Measurements from ENCODE around the gene IL36RN.

The IL36RN gene

GRCh38 chr2:113104054-113104611, 45.1 kb downstream of the IL36RN start:
- Histone ChIP-seq H4K20me1 (ENCODE audit: insufficient read depth, low read length) (no peaks in the 10 kb centered on the region), H3K27me3 (ENCODE audit: low read depth, low read length) (no peaks in the 10 kb centered on the region)
- no peak for TF ChIP-seq EZH2phosphoT487 (IDR thresholded peaks at IDR 0.05; ENCODE audit: low read depth)

GRCh38 chr2:113105047-113105785, 46.2 kb downstream of the IL36RN start:
- H3K27me3 ChIP-seq (ENCODE audit: low read depth, low read length): no peaks in the 10 kb centered on the region
- H3K4me2 ChIP-seq (ENCODE audit: low read length): no peak overlapping the region
- no peaks in the 10 kb centered on the region for H3K9me3 ChIP-seq (ENCODE audit: insufficient read depth, low read length)
- no peak overlapping the region for H2AFZ ChIP-seq (ENCODE audit: low read depth, low read length)
- H3K27ac ChIP-seq (ENCODE audit: low read length): no peak overlapping the region
- H3K36me3 ChIP-seq (replicated peaks; ENCODE audit: low read depth, low read length): no peaks in the 10 kb centered on the region
- no peak overlapping the region for H3K4me3 ChIP-seq (ENCODE audit: low read length)
- TF ChIP-seq CTCF (IDR thresholded peaks at IDR 0.05; ENCODE audit: low read depth, low read length): no peak
- no peak overlapping the region for H3K9ac ChIP-seq (ENCODE audit: low read length)
- no peaks in the 10 kb centered on the region for H3K4me1 ChIP-seq (ENCODE audit: low read length)
- H3K79me2 ChIP-seq (ENCODE audit: low read length): no peaks in the 10 kb centered on the region
- no peaks in the 10 kb centered on the region for H4K20me1 ChIP-seq (ENCODE audit: insufficient read depth, low read length)

More at GRCh38 chr2:113104054-113104611, 45.1 kb downstream of the IL36RN start:
- H3K4me1 ChIP-seq (ENCODE audit: low read length): no peaks in the 10 kb centered on the region
- no peak overlapping the region for H3K27ac ChIP-seq (ENCODE audit: low read length)
- no peak overlapping the region for H3K4me2 ChIP-seq (ENCODE audit: low read length)
- no peak overlapping the region for H3K4me3 ChIP-seq (ENCODE audit: low read length)
- no peak overlapping the region for H2AFZ ChIP-seq (ENCODE audit: low read depth, low read length)
- no peaks in the 10 kb centered on the region for H3K9me3 ChIP-seq (ENCODE audit: insufficient read depth, low read length)
- H3K36me3 ChIP-seq (replicated peaks; ENCODE audit: low read depth, low read length): no peaks in the 10 kb centered on the region
- no peak overlapping the region for H3K9ac ChIP-seq (ENCODE audit: low read length)
- H3K79me2 ChIP-seq (ENCODE audit: low read length): no peaks in the 10 kb centered on the region

GRCh38 chr2:113111121-113111520, 52.1 kb downstream of the IL36RN start:
- no peaks in the 10 kb centered on the region for H4K20me1 ChIP-seq (ENCODE audit: insufficient read depth, low read length)
- H3K36me3 ChIP-seq (replicated peaks; ENCODE audit: low read depth, low read length): no peaks in the 10 kb centered on the region

GRCh38 chr2:113111823-113112287, 52.9 kb downstream of the IL36RN start:
- Histone ChIP-seq H3K9ac (ENCODE audit: low read length) (no peak overlapping the region), H3K27me3 (ENCODE audit: low read depth, low read length) (no peaks in the 10 kb centered on the region), H3K79me2 (ENCODE audit: low read length) (no peaks in the 10 kb centered on the region), H3K4me3 (ENCODE audit: low read length) (no peak overlapping the region), H3K36me3 (replicated peaks; ENCODE audit: low read depth, low read length) (no peaks in the 10 kb centered on the region), H3K9me3 (ENCODE audit: insufficient read depth, low read length) (no peaks in the 10 kb centered on the region), H3K27ac (ENCODE audit: low read length) (no peak overlapping the region), H3K4me2 (ENCODE audit: low read length) (no peak overlapping the region), H4K20me1 (ENCODE audit: insufficient read depth, low read length) (no peaks in the 10 kb centered on the region), H2AFZ (ENCODE audit: low read depth, low read length) (no peak overlapping the region), H3K4me1 (ENCODE audit: low read length) (peaks cover 24% of the 10 kb centered on the region)
- no peak for TF ChIP-seq EZH2phosphoT487 (IDR thresholded peaks at IDR 0.05; ENCODE audit: low read depth)
- no peak for TF ChIP-seq CTCF (IDR thresholded peaks at IDR 0.05; ENCODE audit: low read depth, low read length)

More at GRCh38 chr2:113111121-113111520, 52.1 kb downstream of the IL36RN start:
- no peak overlapping the region for H2AFZ ChIP-seq (ENCODE audit: low read depth, low read length)
- H3K27me3 ChIP-seq (ENCODE audit: low read depth, low read length): no peaks in the 10 kb centered on the region
- H3K9me3 ChIP-seq (ENCODE audit: insufficient read depth, low read length): no peaks in the 10 kb centered on the region
- H3K9ac ChIP-seq (ENCODE audit: low read length): no peak overlapping the region
- peaks cover 17% of the 10 kb centered on the region for H3K4me1 ChIP-seq (ENCODE audit: low read length)
- no peak overlapping the region for H3K27ac ChIP-seq (ENCODE audit: low read length)
- H3K4me3 ChIP-seq (ENCODE audit: low read length): no peak overlapping the region
- no peak for TF ChIP-seq CTCF (IDR thresholded peaks at IDR 0.05; ENCODE audit: low read depth, low read length)
- TF ChIP-seq EZH2phosphoT487 (IDR thresholded peaks at IDR 0.05; ENCODE audit: low read depth): no peak
- H3K79me2 ChIP-seq (ENCODE audit: low read length): no peaks in the 10 kb centered on the region
- H3K4me2 ChIP-seq (ENCODE audit: low read length): no peak overlapping the region
